HG02938 (cell line): ENCODE results near the gene BIRC7.

Experiments used
- ATAC-seq: cut with Tn5 transposase; IDR thresholded peaks from one replicate; pipeline ENCODE4 v1.9.1; 2021; ENCODE audit warnings: mild to moderate bottlenecking, moderate library complexity; ENCODE audit not compliant: unreplicated experiment

Gene BIRC7

GRCh38 chr20:63235399-63235983, at the start of gene BIRC7:
BIRC7 (plus strand) TSS chr20:63235905; CDS start chr20:63236097, 192 bp downstream.
- ATAC-seq = no peak

GRCh38 chr20:63186084-63186483, 49.6 kb upstream of the BIRC7 start:
- no peak for ATAC-seq

- no peak for ATAC-seq
Observed at GRCh38 chr20:63186528-63187316, 49.0 kb upstream of the BIRC7 start.

GRCh38 chr20:63187338-63188158, 48.2 kb upstream of the BIRC7 start:
- ATAC-seq = no peak

- no peak for ATAC-seq
Observed at GRCh38 chr20:63188159-63188442, 47.6 kb upstream of the BIRC7 start.

- no peak for ATAC-seq
Observed at GRCh38 chr20:63188641-63189321, 46.9 kb upstream of the BIRC7 start.

GRCh38 chr20:63189322-63189642, 46.4 kb upstream of the BIRC7 start:
- ATAC-seq = no peak

GRCh38 chr20:63189846-63190559, 45.7 kb upstream of the BIRC7 start:
- no peak for ATAC-seq

- no peak for ATAC-seq
Observed at GRCh38 chr20:63190828-63191227, 44.9 kb upstream of the BIRC7 start.

- no peak for ATAC-seq
Observed at GRCh38 chr20:63191400-63191799, 44.3 kb upstream of the BIRC7 start.

GRCh38 chr20:63192721-63193120, 43.0 kb upstream of the BIRC7 start:
- no peak for ATAC-seq

GRCh38 chr20:63194007-63194796, 41.5 kb upstream of the BIRC7 start:
- ATAC-seq = no peak

GRCh38 chr20:63194797-63195173, 40.9 kb upstream of the BIRC7 start:
- no peak for ATAC-seq

- ATAC-seq = no peak
Observed at GRCh38 chr20:63196768-63197470, 38.8 kb upstream of the BIRC7 start.

- no peak for ATAC-seq
Observed at GRCh38 chr20:63198606-63199005, 37.1 kb upstream of the BIRC7 start.

GRCh38 chr20:63202021-63202420, 33.7 kb upstream of the BIRC7 start:
- no peak for ATAC-seq

- no peak for ATAC-seq
Observed at GRCh38 chr20:63202811-63203526, 32.7 kb upstream of the BIRC7 start.

- no peak for ATAC-seq
Observed at GRCh38 chr20:63204362-63204761, 31.3 kb upstream of the BIRC7 start.

- ATAC-seq = no peak
Observed at GRCh38 chr20:63205896-63206295, 29.8 kb upstream of the BIRC7 start.
